IPS DF 19.7 (cell line): ENCODE results near the gene GJB6.
"Not testable (repeated sequence)": the region's sequence is repeated elsewhere in the genome, so short reads cannot be mapped to it uniquely, and the experiment has no call there.

Experiments
- DNase-seq: peaks from one replicate; pipeline ENCODE4 v3.0.0-alpha.2; 2013; ENCODE audit warnings: low read depth, low spot score

Gene GJB6

DNA sequence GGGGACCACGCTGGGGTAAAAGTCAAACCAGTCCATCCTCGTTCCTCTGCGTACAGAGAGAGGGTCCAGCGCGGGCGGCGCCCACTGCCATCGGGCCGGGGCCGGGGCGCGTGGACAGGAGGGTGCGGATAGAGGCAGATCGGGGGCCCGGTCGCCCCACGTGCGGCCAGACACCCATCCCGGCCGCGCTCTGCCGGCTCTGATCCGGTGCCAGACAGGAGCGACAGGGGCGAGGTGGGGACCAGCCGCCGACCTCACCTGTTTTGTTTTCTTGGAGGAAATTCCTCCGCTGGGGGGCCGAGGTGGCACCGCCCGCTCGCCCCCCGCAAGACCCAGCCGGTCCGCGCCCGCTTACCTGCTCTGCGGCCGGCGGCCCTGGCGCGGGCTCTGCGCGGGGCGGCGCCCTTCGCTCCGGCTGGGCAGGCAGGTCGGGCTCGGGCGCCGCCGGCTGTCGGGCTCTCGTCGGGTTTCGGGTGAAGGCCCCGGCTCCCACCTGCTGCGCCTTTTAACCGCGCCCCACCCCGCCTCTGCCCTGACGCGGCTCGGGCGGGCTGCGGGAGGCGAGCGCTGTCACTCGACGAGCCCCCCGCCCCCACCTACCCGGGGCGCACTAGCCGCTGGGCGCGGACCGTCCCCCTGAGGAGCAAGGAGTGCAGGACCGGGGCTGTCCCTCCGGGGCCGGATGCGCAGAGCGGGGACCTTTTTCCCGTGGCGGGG lies at the start of gene GJB6:
GJB6 (minus strand) TSS at position 481 of the 717 bp plus-strand sequence. CDS start 8,839 bp downstream, outside the sequence.
- DNase-seq: no peak

DNA sequence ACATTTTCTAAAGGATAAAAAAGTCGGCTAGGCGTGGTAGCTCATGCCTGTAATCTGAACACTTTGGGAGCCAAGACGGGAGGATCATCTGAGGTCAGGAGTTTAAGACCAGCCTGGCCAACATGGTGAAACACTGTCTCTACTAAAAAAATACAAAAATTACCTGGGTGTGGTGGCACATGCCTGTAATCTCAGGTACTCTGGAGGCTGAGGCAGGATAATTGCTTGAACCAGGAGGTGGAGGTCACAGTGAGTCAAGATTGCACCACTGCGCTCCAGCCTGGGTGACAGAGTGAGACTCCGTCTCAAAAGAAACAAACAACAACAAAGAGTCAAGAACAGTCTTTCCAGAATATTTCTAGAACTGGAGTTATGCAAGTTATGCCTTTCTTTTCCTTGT lies 44.8 kb upstream of the GJB6 start:
- DNase-seq: not testable (repeated sequence)

DNA sequence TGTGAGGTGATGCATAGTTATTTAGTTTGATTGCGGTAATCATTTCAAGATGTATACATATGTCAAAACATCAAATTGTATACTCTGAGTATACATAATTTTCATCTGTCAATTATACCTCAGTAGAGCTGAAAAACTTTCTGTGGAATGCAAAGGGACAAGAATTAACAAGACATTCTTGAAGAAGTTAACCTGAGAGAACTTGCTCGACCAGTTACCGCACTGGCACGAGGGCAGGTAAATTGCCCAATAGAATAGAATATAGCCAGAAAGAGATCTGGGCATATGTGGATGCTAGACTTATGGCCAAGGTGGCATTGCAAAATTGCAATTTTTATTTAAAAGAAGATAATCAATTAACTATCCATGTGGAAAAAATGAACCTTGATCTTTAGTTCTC lies 42.3 kb upstream of the GJB6 start:
- no peak for DNase-seq

DNA sequence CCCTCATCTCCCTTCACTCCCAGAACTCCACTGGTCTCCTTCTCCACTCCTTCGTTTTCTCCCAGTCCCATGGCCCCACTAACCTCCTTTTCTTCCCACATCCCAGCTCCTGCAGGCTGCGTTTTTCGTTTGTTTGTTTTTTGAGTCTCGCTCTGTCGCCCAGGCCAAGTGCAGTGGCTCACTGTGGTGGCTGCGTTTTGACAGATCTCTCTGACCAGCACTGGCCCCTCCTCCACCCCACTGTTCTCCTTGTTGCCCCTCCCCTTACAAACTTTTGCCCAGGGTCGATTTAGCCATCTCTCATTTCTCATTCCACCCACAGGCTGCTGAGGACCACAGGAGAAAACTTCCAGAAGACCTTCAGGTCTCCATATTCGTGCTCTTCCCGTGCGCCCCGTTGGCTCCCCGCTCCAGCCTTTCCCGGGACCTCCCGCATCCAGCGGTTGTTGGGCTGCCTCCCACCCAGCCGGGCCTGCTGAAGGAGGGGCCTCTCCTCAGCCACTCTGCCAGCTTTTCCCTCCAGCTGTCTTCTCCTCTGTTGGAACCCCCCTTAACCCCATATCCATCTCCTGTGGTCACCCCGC lies 40.6 kb upstream of the GJB6 start:
- no peak for DNase-seq

DNA sequence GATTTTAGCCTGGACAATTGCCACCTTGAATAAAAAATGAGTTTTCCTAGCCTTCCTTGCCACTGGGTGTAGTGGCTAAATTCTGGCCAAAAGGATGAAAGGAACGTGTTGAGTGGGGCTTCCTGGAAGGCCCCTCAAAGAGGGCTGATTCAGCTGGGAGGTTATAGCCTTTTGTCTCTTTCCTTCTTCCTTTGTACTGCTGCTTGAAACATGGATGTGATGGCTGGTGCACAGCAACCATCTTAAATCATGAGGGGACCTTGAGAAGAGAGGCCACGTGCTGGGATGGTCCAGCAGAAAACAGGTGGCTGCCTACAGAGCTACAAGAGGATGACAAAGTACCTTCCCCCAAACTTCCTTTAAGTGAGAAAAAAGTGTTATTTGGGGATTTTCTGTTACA lies 40.0 kb upstream of the GJB6 start:
- DNase-seq: no peak

GRCh38 chr13:20271441-20271840 lies 39.3 kb upstream of the GJB6 start:
- DNase-seq: no peak

- no peak for DNase-seq
Measured at GRCh38 chr13:20270163-20270865, 38.2 kb upstream of the GJB6 start.

GRCh38 chr13:20264271-20265018 lies 32.3 kb upstream of the GJB6 start:
- no peak for DNase-seq

DNA sequence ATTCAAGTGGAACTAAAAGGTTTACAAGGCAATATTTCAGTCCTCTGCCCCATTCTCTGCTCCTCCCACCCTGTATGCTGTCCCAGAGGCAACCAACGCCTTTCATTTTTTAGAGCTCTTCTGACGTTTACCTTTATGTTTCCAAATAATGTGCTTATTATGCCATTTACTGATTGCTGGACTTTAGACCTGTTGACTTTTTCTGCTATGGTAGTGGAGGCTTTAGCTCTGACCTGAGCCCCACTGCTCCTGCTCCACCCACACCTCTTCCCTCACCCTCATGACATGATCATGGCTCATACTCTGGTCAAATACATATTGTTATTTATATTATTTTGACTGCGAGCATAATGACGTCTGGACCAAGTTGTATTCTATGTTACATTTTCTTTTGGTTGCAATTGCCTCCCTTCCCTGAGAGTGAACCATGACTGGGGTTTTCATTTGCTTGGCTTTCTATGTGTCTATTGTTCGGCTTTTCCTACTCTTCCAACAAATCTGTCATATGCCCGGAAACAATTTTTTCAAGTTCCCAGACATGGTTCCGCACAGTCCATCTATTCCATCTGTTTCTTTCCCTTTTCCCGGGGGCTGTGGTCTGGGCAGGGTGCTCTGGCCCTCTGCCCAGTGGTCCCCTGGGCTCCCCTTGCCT lies 31.4 kb upstream of the GJB6 start:
- no peak for DNase-seq

DNA sequence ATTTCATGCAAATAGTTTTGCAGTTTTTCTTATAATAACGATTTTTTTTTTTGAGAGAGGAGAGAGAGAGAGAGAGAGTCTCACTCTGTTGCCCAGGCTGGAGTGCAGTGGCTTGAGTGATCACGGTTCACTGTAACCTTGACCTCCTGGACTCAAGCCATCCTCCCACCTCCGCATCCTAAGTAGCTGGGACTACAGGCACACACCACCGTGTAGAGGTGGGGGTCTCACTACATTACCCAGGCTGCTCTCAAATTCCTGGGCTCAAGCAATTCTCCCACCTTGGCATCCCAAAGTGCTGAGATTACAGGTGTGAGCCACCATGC lies 26.8 kb upstream of the GJB6 start:
- no peak for DNase-seq

DNA sequence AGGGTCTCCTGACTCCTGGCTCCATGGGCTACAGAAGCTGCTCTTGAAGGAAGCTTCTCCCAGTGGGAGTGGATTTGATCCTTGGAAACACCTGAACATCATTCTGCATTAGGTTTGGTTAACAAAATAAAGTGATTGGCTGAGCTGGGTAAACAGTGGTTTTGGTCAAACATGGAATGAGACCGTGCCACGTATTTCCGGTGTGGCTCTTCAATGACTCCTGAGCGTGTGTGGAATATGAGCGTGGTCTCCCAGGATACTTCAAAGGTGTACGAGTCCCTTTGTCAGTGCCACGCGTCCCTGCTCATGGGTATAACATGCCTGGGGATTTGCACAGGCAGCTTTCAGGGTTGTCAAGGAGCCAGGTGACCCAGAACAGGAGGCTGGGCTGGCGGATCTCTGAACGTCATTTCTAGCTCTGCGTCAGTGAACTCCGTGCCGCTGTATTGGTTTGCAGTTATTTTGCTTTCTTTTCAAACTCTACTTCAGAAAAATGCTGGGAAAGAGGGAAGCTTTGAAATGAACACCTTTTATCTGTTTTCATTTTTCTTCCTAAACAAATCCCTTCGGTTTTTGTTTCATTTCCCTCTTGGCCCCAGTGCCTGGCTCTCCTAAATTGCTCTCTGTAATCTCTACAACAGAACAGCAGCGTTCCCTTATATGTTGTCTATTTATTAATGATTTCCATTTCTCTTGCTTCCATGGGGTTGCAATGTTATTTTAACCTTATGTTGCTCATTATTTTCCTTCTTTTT lies 26.3 kb upstream of the GJB6 start:
- no peak for DNase-seq

GRCh38 chr13:20254076-20254475 lies 22.0 kb upstream of the GJB6 start:
- DNase-seq: no peak

DNA sequence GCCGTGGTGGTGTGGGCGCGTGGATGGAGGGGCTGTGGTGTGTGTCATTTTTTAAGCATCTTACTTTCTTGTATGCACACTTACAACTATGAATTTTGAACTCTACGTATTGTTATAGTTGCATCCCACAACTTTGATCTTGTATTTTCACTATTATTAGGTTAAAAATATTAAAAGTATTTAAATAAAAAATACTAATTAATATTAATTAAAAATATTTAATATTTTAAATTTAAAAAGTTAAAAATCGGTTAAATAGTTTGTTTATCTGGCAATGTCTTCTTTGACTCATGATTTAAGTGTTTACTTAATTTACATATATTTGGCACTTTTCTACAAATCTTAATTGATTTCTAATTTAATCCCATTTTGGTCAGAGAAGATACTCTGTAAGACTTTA lies 17.8 kb upstream of the GJB6 start:
- DNase-seq: no peak

- no peak for DNase-seq
Measured at GRCh38 chr13:20247963-20248362, 15.8 kb upstream of the GJB6 start.

- no peak for DNase-seq
Measured at GRCh38 chr13:20247403-20247802, 15.3 kb upstream of the GJB6 start.

- no peak for DNase-seq
Measured at GRCh38 chr13:20241593-20241992, 9.5 kb upstream of the GJB6 start.

DNA sequence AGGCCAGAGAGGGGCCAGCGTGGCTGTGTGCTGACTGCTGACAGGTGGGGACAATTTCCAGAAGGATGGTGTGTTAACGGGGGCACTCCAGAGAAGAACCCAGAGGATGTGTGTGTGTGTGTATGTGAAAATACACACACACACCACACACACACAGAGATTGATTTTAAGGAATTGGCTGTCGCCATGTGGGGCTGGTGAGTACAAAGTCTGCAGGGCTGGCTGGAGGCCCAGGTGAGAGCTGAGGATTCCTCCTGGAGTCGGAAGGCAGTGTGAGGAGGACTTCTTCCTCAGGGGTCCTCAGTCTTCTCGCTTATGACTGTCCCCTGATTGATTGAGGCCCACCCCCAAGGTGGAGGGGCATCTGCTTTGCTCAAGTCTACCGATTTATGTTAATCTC lies 7.6 kb upstream of the GJB6 start:
- no peak for DNase-seq

GRCh38 chr13:20232556-20233277 lies 598 bp upstream of the GJB6 start:
- no peak for DNase-seq

- DNase-seq: no peak
Measured at GRCh38 chr13:20230913-20231838, 943 bp downstream of the GJB6 start.
